Parietal lobe (tissue), 1 donor: Measurements from ENCODE around the gene AKAP17A. TPM values are rescaled to one million over a fixed set of nuclear protein-coding genes. Genes with fewer than 3 reads are reported as not detected.

ENCODE experiments used
- total RNA-seq: library from RNA; depleted of rRNA; stranded (reverse); fragments of >200 nt; gene quantifications from one replicate; pipeline ENCODE4 v1.2.3, GENCODE V29; 2014

The AKAP17A gene
- 18.8 TPM for total RNA-seq

DNA sequence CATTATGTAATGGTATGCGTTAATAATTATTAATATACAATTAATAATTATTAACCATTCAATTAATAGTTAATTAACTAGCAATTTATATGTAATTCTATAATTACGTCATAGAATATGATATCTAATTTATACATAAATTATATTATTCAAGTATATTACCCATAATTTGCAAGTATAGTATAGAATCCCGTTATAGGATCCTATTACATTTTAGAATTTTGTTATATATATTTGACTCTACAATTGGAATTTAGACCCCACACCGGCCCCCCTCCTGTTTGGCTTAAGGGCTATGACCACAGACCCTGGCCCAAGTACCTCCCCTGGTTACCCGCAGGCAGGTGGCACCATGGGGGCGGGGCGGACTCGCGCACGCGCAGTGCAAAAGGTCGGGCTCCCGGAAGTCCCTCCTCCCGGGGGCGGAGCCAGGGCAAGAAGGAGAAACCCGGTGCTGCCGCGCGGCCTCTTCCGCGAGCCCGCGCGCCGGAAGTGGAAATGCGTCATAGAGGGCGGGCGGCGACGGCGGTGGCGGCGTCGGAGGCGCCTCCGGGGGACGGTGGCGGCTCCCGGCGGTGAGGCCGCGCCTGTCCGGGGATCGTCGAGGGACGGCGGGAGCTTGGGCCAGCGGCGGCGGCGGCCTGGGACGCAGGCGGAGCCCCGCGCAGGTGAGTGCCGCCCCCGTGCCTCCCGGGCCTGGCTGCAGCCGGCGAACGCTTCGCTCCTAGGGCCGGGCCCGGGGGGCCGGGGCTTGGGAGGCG, at the start of gene AKAP17A:
Gene AKAP17A, plus strand, starts transcription at position 503 of the 761 bp plus-strand sequence. CDS start 1,859 bp downstream, outside the sequence.

GRCh38 chrX:1614927-1615326, 23.5 kb downstream of the AKAP17A start, which contains the start of gene ASMT:
ASMT (plus strand) TSS chrX:1615059; CDS start chrX:1615200, 141 bp downstream.

Other genes starting within 250 kb of the AKAP17A start
- gene SLC25A6, start 199.5 kb upstream of the AKAP17A start, total RNA-seq: 163 TPM
- gene ASMTL, start 138.7 kb upstream of the AKAP17A start, total RNA-seq: 14.4 TPM
- gene P2RY8, start 54.4 kb upstream of the AKAP17A start, total RNA-seq: not detected
- not detected for gene ASMT, start 23.5 kb downstream of the AKAP17A start, total RNA-seq